Measurements from ENCODE around the gene DDAH1.

GRCh38 chr1:85352055-85352454, 112.9 kb downstream of the DDAH1 start:
- no peak for TF ChIP-seq POLR2A (IDR thresholded peaks at IDR 0.05)
- no peak for TF ChIP-seq CTCF (IDR thresholded peaks at IDR 0.05)

Measured in body of pancreas (tissue), 4 donors.